Renal pelvis (tissue), 4 donors: Measurements from ENCODE around the gene RABEPK. TPM values are rescaled to one million over a fixed set of nuclear protein-coding genes. Genes with fewer than 3 reads are reported as not detected.
A peak's percentile ranks its signal among the peaks of the same experiment; 100 is the strongest.
"Not testable (repeated sequence)": the region's sequence is repeated elsewhere in the genome, so short reads cannot be mapped to it uniquely, and the experiment has no call there.

Experiments
- DNase-seq: peaks from one replicate; pipeline ENCODE4 v3.0.0-alpha.2; 2013
- polyA plus RNA-seq, 3 donors: library from polyadenylated mRNA; unstranded; fragments of 120-200 nt; gene quantifications; one replicate each; pipeline ENCODE4 v1.2.1, GENCODE V29; 2013; ENCODE audit not compliant: insufficient read length in 3 of 3

RABEPK gene
- polyA plus RNA-seq, 3 donors, result 21.6 to 22.9 (median 22.6) TPM

GRCh38 chr9:125241000-125241862 is 40.9 kb downstream of the RABEPK start, which contains the start of gene HSPA5:
Gene HSPA5 (minus strand): TSS chr9:125241343. CDS start chr9:125241126, 217 bp downstream.
- DNase-seq, result peak; percentile 99

GRCh38 chr9:125241863-125242739 is 41.8 kb downstream of the RABEPK start:
- DNase-seq, result no peak

DNA sequence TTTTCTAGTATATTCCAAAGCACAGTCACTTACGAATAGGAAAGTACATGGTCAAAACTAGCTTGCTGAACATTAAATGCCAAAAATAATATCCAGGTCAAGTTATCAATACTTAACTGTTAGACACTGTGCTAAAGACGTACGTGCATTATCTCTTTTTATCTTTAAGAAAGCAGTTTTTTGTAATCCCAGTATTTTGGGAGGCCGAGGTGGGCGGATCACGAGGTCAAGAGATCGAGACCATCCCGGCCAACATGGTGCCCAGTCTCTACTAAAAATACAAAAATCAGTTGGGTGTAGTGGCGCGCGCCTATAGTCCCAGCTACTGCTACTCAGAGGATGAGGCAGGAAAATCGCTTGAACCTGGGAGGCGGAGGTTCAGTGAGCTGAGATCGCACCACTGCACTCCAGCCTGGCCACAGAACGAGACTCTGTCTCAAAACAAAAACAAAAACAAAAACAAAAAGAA is 43.5 kb downstream of the RABEPK start:
- DNase-seq, result no peak

GRCh38 chr9:125246261-125246667 is 45.9 kb downstream of the RABEPK start:
- no peak for DNase-seq

GRCh38 chr9:125254231-125254630 is 53.9 kb downstream of the RABEPK start:
- DNase-seq, result no peak

- peak; percentile 28 for DNase-seq
Observed at GRCh38 chr9:125255781-125256391, 55.5 kb downstream of the RABEPK start.

- DNase-seq, result no peak
Observed at GRCh38 chr9:125258160-125258785, 57.9 kb downstream of the RABEPK start.

GRCh38 chr9:125258832-125259534 is 58.6 kb downstream of the RABEPK start:
- DNase-seq, result no peak

DNA sequence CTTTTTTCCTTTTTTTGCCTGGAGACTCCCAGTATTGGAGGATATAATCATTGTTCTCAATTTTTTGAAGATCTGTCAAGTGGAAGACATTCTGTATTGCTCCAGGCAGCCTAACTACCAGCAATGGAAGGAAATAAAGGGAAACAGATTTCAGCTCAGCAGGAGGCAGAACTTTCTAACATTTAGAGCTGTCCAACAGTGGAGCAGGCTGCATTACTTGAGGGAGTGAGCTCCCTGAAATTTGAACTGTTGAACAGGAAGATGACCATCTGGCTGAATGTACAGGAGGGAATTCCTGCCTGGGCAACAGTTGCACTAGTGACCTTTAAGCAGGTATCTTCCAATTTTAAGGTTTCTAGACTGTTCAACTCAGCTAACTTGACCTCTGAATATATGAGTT is 60.2 kb downstream of the RABEPK start:
- no peak for DNase-seq

DNA sequence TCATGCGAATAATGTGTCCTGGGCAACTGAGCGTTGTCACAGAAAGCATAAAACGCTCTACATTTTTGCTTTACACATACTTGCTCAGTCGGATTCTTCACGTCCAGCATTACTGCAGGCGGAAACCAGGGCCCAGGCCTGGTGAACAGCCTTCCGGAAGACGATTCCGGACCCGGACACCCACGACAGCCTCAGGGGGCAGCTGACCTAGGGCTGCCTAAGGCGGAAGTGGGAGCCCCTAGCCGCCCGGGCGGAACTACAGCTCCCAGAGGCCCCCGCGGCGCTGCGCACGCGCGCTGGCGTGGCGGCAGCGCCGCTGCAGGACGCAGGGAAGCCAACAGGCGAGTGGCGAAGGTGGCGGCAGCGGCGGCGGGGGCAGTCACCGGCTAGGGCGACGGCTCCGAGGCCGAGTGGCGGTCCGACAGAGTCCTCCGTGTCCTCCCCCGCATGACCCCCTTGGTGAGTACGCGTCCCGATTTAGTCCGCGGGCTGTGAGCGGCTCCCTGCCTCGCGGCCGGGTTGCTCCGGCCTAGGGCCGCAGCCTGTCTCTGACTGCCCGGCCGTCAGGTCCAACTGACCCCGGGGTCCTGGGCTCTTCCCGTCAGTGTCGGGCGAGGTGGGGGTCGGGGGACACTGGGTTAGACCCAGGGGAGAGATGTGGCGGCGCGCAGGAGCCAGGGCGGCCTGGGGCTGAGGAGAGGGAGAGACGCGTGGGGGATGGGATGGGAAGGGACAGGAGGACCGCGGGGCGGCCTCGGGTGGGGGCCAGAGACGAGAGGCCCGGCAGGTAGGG is 61.4 kb downstream of the RABEPK start, which contains the start of gene GAPVD1:
Gene GAPVD1, plus strand, starts transcription at position 326 of the 793 bp plus-strand sequence. CDS start 37,096 bp downstream, outside the sequence.
- DNase-seq, result peak; percentile 91

GRCh38 chr9:125262294-125262991 is 62.1 kb downstream of the RABEPK start:
- DNase-seq, result peak; percentile 24

DNA sequence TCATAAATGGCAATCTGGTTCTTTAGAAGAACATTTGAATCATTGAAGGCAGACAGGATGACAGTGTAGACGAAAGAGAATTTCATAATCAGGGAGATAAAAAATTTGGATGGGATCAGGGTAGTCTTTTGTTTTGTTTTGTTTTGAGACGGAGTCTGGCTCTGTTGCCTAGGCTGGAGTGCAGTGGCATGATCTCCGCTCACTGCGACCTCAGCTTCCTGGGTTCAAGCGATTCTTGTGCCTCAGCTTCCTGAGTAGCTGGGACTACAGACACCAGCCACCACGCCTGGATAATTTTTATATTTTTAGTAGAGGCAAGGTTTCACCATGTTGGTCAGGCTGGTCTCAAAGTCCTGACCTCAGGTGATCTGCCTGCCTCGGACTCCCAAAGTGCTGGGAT is 63.7 kb downstream of the RABEPK start:
- not testable (repeated sequence) for DNase-seq

- no peak for DNase-seq
Observed at GRCh38 chr9:125268394-125269013, 68.2 kb downstream of the RABEPK start.

GRCh38 chr9:125269014-125269397 is 68.7 kb downstream of the RABEPK start:
- no peak for DNase-seq

GRCh38 chr9:125271081-125271480 is 70.7 kb downstream of the RABEPK start:
- DNase-seq, result no peak

- DNase-seq, result no peak
Observed at GRCh38 chr9:125272697-125273096, 72.4 kb downstream of the RABEPK start.

GRCh38 chr9:125276771-125277170 is 76.4 kb downstream of the RABEPK start:
- no peak for DNase-seq

DNA sequence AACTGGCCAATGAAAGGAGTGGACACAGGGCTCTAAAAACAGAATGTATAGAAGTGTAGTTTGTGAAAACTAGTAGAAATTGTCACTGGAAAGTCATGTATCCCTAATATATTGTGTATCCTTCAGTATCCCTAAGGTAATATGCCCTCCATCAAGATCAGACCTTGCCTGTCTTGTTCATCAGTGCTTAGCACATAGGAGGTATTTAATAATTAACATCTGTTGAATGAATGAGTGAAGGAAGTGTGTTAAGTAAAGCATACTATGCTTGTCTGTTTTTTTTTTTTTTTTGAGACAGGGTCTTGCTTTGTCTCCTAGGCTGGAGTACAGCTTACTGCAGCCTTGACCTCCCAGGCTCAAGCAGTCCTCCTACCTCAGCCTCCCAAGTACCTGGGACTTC is 77.1 kb downstream of the RABEPK start:
- no peak for DNase-seq

- no peak for DNase-seq
Observed at GRCh38 chr9:125280945-125281344, 80.6 kb downstream of the RABEPK start.
